GM18520 (cell line): ENCODE measurements around the gene CHRNA4.
"Not testable (repeated sequence)": the region's sequence is repeated elsewhere in the genome, so short reads cannot be mapped to it uniquely, and the experiment has no call there.

Experiments used
- ATAC-seq: cut with Tn5 transposase; IDR thresholded peaks from one replicate; pipeline ENCODE4 v1.9.1; 2021; ENCODE audit not compliant: unreplicated experiment

CHRNA4 gene

GRCh38 chr20:63336232-63336752 is 24.9 kb downstream of the CHRNA4 start:
- ATAC-seq: no peak

DNA sequence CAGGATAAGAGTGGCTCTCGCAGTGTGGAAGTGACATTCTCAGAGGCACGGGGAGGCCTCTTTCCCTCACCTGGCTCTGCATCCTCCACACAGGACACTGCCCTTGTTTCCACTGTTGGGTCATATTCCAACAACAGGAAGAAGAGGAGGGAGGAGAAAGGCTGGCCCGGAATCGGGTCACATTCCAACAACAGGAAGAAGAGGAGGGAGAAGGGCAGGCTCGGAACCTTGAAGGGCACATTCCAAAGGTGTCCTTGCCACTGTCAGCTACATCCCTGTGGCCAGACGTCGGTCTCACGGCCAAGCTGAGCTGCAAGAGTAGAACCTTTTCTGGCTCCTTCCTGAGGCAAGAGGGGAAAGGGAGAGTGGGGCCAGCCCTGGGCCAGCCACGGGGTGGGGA is 25.4 kb downstream of the CHRNA4 start:
- ATAC-seq: no peak

- ATAC-seq: not testable (repeated sequence)
Measured at GRCh38 chr20:63335060-63335459, 26.1 kb downstream of the CHRNA4 start.

GRCh38 chr20:63334356-63334755 is 26.8 kb downstream of the CHRNA4 start:
- ATAC-seq: no peak

DNA sequence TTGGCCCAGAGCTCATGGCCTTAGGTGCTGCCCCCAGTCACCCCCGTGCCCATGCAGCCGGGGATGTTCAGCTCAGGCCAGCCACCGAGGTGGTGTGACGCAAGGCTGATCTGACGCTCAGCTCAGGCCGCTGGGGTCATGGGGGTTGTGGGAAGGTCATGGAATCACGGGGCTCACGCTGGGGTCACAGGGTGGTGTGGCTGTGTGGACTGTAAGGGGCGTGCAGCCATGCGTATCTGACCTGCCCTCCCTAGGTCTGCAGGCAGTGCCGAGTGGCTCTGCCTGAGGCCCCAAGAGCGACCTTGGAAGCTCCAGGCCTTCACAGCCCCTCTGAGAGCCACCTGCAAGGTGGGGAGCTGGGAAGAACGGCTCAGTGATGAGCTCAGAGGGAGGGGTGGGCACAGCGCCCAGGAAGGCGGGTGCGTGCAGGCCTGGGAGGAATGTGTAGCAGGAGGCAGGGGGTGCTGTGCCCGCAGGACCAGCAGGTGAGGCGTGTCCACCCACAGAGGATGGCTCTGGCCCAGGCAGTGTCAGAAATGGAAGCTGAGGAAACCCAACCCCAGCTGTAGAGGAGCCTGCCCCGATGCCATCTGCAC is 27.8 kb downstream of the CHRNA4 start:
- no peak for ATAC-seq

DNA sequence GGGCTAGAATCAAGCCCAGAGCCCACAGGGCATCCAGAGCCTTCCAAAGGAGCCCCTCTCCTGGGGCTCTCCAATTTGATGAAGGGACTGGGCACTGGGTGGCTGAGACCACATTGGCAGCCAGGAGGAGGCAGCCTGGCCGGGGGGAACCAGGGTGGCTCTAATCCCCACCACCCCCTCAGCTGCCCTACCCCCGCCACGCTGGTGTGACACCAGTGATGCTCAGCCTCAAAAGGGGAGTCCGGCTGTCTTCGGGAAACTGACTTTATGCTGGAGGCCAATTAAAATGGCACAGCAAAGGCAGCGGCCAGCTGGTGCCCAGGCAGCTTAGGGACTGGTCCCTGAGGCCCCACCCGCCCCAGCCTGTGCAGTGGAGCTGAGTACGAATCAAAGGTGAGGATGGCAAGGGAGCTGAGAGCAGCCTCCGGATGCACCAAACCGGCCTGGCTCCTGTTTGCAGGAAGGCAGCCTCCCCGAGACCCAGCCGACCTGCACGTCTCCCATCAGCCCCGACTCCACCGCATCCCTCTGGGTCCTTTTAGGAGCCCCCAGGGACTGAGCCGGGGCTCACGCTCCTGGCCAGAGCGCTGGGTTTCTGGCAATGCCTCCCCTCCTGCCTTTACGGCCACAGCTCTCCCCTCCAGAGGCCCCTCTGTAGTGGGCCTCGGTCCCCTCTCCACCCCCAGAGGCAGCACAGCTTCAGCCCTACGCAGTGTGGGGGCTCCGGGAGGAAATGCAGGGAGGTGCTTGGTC is 28.5 kb downstream of the CHRNA4 start:
- no peak for ATAC-seq

DNA sequence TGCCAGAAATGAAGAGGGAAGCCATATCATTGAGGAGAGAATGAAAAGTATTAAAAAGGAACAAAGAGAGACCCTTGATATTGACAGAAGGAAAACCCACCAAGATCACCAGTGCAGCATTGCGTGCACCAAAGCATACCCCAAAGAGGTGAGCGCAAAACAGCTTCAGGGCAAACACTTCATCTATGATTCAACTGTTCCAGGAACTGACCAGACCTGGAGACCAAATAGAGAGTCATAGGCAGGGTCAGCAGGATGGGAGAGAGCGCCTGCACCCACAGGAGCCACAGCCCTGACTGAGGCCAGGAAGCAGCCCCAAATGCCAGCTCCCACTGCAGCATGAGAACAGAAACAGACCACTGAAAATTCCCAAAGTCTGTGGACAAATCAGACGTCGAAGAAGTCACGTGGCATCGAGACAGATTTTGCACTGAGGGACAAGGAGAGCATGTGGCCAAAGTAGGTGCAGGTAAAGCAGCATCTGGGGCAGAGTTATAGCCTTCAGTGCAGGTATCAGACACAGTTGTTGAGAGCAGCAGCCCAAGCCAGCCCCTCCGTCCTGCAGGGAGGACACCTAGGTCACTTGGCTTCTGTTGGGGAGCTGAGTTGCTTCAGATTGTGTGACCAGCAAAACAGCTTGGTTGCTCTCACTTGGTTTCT is 29.3 kb downstream of the CHRNA4 start:
- no peak for ATAC-seq

DNA sequence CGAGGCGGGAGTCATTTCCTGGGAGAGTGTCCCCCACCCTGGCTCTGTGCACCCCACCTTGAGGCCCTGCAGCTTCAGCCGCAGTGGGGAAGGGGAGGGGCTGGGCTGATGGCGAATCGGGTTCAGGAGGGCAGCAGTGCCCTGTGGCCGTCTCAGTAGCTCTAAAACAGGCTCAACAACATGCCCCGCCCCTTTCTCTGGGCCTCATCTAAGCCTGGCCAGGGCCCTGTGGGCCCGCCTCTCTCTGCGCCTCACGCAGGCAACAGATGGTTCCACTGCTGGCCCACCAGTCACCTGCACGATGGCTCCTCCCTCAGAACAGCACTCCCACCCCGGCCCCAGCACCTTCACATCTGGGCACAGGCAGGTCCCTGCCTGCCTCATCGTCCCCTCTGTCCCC is 30.2 kb downstream of the CHRNA4 start:
- no peak for ATAC-seq

GRCh38 chr20:63330084-63330760 is 30.9 kb downstream of the CHRNA4 start:
- no peak for ATAC-seq

DNA sequence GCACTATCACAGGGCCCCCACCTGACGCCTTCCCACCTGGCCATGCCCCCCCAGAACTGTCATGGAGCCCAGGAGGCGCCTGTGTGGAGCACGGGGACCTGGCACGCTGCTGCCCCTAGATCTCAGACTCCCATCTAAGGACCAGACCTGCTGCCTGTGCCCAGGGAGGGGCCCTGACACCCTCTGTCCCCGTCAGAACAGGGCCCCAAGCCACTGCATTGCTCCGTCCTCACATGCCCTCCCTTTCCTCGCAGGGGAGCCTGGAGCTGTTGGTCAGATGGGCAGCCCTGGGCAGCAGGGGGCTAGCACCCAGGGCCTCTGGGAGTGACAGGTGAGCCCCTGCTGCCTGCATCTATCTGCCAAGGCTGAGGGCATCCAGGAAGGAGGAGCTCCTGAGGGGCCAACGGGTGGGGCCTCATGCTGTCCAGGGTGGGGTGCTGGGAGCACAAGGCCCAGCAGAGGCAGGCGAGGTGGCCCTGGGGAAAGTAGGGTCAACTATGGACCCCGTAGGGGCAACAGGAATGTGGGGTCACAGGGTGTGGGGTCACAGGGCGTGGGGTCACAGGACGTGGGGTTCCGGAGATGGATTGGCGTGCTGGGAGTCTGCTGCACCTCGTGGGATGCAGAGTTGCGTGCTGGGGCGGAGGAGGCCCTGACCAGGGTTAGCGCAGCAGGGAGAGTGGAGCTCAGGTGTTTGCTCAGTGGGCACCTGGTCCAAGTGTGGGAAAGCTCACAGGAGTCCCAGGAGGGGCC is 31.6 kb downstream of the CHRNA4 start:
- no peak for ATAC-seq

GRCh38 chr20:63328718-63329275 is 32.4 kb downstream of the CHRNA4 start:
- ATAC-seq: no peak

- no peak for ATAC-seq
Measured at GRCh38 chr20:63328026-63328700, 33.0 kb downstream of the CHRNA4 start.

GRCh38 chr20:63327231-63327745 is 33.9 kb downstream of the CHRNA4 start:
- no peak for ATAC-seq

GRCh38 chr20:63326314-63327230 is 34.6 kb downstream of the CHRNA4 start:
- ATAC-seq: no peak

DNA sequence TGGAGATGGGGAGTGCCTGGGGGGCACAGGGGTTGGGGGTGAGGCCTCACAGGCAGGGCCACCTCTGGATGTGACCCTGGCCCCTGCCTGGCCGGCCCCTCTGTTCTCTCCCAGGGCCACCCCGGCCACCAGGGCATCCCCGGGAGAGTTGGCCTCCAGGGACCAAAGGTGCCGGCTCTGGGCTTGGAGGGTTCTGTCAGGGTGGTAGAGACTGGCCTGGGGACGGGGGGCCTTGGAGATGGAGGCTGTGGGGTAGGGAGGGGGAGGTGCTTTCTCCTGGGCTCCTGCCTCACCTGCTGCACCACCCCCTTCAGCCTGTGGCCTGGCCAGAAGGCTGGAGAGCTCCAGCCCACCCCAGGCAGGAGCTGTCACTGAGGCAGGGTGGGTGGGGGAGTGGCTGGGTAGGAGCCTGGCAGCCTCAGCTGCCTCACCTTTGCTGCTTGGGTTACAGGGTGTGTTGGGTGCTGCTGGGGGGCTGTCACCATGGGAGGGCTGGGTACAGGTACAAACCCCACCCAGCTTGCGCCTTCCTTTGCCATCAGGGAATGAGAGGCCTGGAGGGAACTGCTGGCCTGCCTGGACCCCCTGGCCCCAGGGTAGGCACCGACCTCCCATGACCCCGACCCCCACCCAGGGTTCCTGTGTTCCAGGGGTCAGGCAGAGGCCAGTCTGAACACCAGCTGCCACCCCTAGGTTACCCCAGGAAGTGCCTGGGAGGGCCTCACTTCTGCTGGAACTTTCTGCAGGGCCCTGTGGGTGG is 35.4 kb downstream of the CHRNA4 start:
- ATAC-seq: no peak

DNA sequence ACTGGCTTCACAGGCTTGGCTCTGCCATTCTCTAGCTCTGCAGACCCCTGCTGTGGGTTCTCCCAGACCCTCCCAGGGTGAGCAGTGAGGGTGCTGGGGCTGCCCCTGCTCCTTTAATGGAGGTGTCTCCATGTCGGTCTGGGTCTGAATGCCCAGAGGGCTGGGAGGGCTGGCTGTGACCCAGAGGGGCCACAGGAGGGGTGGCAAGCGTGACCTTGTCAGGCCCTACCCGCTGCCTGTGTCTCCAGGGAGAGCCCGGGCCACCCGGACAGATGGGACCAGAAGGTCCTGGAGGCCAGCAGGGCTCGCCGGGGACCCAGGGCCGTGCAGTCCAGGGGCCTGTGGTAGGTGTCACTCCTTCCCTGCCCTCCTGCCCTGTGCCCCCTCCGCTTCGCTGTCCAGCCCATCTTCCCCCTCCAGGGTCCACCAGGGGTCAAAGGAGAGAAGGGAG is 36.1 kb downstream of the CHRNA4 start:
- no peak for ATAC-seq

GRCh38 chr20:63323357-63323981 is 37.7 kb downstream of the CHRNA4 start:
- no peak for ATAC-seq
